Gastrocnemius medialis (tissue), 4 donors: Measurements from ENCODE around the gene MCRIP2.

Experiments used
- CTCF ChIP-seq, 5 experiments: fragments of 450-650 bp in 3 of 5; fragments of 200-600 bp in 2 of 5; sonication (generic) in 2 of 5; IDR thresholded peaks in 4 of 5; conservative IDR thresholded peaks in 1 of 5; 1 replicate in 4 of 5; 2 replicates in 1 of 5; pipeline ENCODE4 v1.5.1; 2016 to 2019; ENCODE audit warnings: antibody characterized with exemption in 5 of 5, mild to moderate bottlenecking in 3 of 5, moderate library complexity in 3 of 5
- POLR2A ChIP-seq, 2 donors: fragments of 450-650 bp; IDR thresholded peaks; one replicate each; pipeline ENCODE4 v1.6.1; 2017; ENCODE audit warnings: antibody characterized with exemption in 2 of 2, mild to moderate bottlenecking in 2 of 2, moderate library complexity in 2 of 2

DNA sequence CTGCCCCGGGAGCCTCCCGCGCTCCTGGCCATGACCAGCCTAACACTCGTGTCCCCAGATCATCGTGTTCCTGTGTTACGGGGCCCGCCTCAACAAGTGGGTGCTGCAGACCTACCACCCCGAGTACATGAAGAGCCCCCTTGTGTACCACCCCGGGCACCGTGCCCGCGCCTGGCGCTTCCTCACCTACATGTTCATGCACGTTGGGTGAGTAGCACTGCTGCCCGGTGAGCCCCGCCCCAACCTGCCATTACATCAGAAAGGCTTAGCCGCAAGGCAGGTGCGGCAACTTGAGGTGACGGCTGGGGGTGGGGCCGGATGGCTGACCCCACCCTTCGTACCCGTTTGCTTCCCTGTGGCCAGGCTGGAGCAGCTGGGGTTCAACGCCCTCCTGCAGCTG is 35.3 kb downstream of the MCRIP2 start:
- no peak for TF ChIP-seq POLR2A (IDR thresholded peaks at IDR 0.05)
- TF ChIP-seq CTCF (IDR thresholded peaks at IDR 0.05 in 4 of 5, conservative IDR thresholded peaks at IDR 0.05 in 1 of 5): no peak
